ENCODE data around the gene RANBP1.

RANBP1 gene

GRCh38 chr22:20118300-20119020 lies 2.6 kb downstream of the RANBP1 start:
- DNase-seq (ENCODE audit: low read depth) = no peak
- peak overlapping the region; percentile 76 for H3K4me3 ChIP-seq (replicated peaks; ENCODE audit: low read depth, low read length)
- TF ChIP-seq CTCF (IDR thresholded peaks at IDR 0.05; ENCODE audit: low read length, missing control alignments) = no peak

- no peak overlapping the region for H3K4me3 ChIP-seq (replicated peaks; ENCODE audit: low read depth, low read length)
- DNase-seq (ENCODE audit: low read depth) = no peak
- no peak for TF ChIP-seq CTCF (IDR thresholded peaks at IDR 0.05; ENCODE audit: low read length, missing control alignments)
These were observed 6.0 kb downstream of the RANBP1 start for GRCh38 chr22:20121856-20122415.

GRCh38 chr22:20123366-20124082 lies 7.6 kb downstream of the RANBP1 start:
- no peak overlapping the region for H3K4me3 ChIP-seq (replicated peaks; ENCODE audit: low read depth, low read length)
- TF ChIP-seq CTCF (IDR thresholded peaks at IDR 0.05; ENCODE audit: low read length, missing control alignments) = no peak
- no peak for DNase-seq (ENCODE audit: low read depth)

- DNase-seq (ENCODE audit: low read depth) = no peak
- no peak overlapping the region for H3K4me3 ChIP-seq (replicated peaks; ENCODE audit: low read depth, low read length)
- no peak for TF ChIP-seq CTCF (IDR thresholded peaks at IDR 0.05; ENCODE audit: low read length, missing control alignments)
These were observed 8.3 kb downstream of the RANBP1 start for GRCh38 chr22:20124083-20124787.

- TF ChIP-seq CTCF (IDR thresholded peaks at IDR 0.05; ENCODE audit: low read length, missing control alignments) = no peak
- no peak for DNase-seq (ENCODE audit: low read depth)
- no peak overlapping the region for H3K4me3 ChIP-seq (replicated peaks; ENCODE audit: low read depth, low read length)
These were observed 9.6 kb downstream of the RANBP1 start for GRCh38 chr22:20125201-20126174.

All from fibroblast of pulmonary artery (primary cell).